GM21717 (cell line): ENCODE results near the gene EPN3.

Experiments used
- ATAC-seq: cut with Tn5 transposase; IDR thresholded peaks from one replicate; pipeline ENCODE4 v1.9.1; 2021; ENCODE audit warnings: mild to moderate bottlenecking, moderate library complexity; ENCODE audit not compliant: unreplicated experiment

The EPN3 gene

GRCh38 chr17:50586421-50587247, 54.1 kb downstream of the EPN3 start:
- no peak for ATAC-seq

GRCh38 chr17:50587571-50587970, 55.0 kb downstream of the EPN3 start:
- no peak for ATAC-seq

- ATAC-seq: no peak
Observed at GRCh38 chr17:50588391-50589049, 56.0 kb downstream of the EPN3 start.

GRCh38 chr17:50589095-50589705, 56.7 kb downstream of the EPN3 start:
- ATAC-seq: no peak

GRCh38 chr17:50590946-50591737, 58.6 kb downstream of the EPN3 start:
- no peak for ATAC-seq

- no peak for ATAC-seq
Observed at GRCh38 chr17:50593321-50593720, 60.8 kb downstream of the EPN3 start.
